SIG-M5 (cell line): Measurements from ENCODE around the gene FAM200C.
"Not testable (repeated sequence)": the region's sequence is repeated elsewhere in the genome, so short reads cannot be mapped to it uniquely, and the experiment has no call there.

Experiments used
- DNase-seq: peaks from one replicate; lab custom pipeline; 2025; lab: John Stamatoyannopoulos, UW

Gene FAM200C

DNA sequence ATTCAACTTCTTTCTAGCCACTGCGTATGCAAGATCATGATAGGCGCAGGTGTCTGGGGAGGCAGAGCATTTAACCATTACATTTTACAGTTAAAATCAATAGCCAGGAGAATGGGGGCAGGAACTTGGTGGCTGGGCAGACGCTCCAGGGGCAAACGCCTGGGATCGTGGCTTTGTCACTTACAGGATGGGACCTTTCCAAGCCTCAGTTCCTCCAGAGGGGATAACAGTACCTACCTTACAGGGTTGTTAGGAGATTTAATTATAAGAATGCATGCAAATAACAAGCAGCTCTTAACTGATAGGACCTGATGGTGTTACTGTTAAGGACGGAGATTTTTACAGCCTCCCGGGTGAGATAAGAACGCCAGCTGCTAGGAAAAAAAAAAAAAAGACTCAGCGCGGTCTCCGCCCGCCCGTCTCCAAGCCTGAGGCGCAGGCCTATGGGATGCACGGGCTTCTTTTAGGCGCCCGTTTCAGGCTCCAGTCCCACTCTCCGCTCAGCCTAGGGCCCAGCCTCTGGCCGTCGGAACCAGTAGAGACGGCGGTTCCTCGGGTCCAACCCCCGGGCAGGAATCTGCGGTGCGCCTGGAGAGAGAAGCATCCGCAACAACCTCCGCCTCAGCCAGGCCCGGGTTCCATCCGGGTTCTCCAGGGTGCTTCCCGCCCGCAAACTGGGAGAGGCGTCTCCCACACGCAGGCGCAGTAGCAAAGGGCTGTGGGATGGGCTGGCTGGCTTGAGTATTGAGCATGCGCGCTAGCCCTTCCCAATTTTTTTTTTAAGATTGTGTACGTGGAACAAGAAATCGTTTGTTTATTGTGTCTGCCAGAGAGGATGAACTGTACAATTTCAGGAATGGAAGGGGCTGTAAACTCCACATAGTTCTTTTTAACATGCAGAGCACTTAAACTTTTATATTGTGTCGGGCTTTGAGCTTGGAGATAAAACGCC lies at the start of gene FAM200C:
Gene FAM200C, minus strand, starts transcription at position 653 of the 952 bp plus-strand sequence. CDS start 4,564 bp downstream, outside the sequence.
- peak; percentile 36 for DNase-seq

DNA sequence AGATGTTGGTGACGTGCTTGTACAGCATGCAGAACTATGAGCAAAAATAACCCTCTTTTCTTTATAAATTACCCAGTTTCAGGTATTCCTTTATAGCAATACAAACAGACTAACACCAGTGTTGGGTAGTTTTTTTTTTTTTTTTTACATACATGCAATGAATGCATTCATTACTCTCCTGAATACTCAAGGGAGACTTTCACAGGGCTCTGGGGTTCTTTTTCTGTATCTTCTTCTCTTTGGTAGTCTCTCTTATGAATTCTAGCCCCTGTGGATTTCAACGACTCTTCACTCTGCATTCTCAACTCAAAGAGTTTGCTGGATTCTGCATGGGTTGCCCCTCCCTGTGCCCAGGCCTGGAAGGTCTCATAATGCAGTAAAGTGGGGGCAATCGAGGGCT lies 49.6 kb upstream of the FAM200C start:
- no peak for DNase-seq

DNA sequence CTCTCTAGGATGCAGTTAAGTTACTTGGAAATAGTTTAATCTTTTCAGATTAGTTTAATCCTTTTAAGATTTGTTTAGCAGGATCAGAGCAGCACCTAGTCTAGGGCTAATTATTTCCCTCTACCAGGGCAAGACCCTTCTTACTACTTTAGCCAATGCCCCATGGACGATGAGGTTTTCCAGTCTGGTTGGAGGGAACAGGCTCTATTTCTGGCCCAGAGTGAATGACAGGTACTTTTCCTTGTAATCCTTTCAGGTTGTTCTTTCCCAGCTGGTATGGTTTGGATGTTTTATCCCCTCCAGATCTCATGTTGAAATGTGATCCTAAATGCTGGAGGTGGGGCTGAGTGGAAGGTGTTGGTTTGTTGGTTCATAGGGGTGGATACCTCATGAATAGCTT lies 49.0 kb upstream of the FAM200C start:
- DNase-seq = no peak

DNA sequence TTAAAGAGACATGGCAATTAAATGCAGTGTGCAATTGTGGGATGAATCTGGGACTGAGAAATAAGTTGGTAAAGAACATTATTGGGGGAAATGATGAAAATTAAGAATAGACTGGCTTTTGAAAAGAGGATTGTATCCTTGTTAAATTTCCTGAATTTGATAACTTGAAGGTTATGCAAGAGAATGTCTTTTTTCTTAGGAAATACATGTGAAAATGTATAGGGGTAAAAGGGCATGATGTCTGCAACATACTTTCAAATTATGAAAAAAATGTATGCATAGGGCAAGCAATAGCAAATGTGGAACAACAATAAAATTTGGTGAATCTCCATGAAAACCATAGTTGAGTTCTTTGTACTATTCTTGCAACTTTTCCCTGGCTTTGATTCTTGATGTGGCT lies 45.9 kb upstream of the FAM200C start:
- DNase-seq = no peak

DNA sequence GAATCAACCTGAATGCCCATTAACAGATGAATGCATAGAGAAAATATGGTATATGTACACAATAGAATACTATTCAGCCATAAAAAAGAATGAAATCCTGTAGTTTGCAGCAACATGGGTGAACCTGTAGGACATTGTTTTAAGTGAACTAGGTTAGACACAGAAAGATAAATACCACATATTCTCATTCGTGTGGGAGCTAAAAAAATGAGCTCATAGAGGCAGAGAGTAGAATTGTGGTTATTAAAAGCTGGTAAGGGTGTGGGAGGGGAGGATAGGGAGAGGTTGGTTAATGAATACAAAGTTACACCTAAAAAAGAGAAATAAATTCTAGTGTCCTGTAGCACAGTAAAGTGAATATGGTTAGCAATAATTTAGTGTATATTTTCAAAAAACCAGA lies 45.3 kb upstream of the FAM200C start:
- no peak for DNase-seq

DNA sequence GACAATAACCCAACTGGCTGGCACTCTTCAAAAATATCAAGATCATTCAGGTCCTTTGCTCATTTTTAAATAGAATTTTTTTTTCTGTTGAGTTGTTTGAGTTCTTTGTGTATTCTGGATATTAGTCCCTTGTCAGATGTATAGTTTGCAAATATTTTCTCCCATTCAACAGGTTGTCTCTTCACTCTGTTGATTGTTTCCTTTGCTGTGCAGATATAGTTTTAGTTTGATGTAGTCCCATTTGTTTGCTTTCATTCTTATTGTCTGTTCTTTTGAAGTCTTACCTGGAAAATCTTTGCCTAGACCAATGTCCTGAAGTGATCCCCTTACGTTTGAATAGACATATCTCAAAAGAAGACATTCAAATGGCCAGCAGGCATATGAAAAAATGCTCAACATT lies 44.6 kb upstream of the FAM200C start:
- DNase-seq = no peak

DNA sequence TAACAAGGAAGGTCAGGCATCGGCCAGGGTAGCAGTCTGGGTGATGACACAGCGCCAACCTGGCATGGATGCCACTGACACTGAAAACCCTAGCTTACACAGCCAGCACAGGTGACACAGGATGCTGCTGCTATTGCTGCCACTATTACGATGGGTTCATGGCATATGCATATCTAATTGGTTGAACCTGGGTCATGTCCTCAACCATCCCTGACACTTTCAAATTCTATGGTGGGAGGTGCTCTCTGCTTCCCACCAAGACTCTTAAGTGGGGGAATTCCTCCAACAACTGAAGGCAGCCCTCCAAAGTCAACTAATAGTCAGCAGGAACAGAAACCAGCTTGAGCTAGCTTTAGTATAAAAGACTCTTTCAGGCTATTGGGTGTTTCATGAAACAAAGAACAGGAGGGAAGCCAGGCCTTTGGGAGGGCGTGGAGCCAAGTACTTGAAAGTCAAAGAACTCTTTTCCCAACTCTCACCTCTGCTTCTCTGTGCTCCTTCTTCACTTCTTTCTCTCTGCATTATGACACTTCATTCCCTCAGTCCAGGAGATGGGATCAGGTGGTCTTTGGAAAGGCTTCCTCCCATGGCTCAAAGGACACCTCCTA lies 43.1 kb upstream of the FAM200C start:
- DNase-seq = no peak

DNA sequence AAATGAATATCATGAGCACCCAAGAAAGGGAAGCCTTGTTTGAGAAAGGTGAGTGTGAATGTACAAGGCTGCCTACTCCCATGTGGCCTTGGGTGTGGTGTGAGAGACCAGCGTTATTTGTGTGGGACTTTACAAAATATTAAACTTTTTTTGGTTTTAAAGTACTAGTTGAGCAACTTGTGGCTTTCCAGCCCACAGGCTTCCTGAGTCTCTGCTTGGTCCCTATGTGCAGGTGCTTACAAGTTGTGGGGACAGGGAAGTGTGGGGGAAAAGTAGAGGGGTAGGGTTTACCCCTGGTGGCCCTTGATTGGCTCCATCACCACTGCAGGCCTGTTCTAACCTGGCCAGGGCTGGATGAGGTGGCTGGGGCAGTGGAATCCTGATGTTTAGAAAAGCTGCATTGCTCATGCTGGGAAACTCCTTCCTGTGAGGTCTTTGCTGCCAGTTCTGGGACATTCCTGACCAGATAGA lies 41.5 kb upstream of the FAM200C start:
- DNase-seq = no peak

DNA sequence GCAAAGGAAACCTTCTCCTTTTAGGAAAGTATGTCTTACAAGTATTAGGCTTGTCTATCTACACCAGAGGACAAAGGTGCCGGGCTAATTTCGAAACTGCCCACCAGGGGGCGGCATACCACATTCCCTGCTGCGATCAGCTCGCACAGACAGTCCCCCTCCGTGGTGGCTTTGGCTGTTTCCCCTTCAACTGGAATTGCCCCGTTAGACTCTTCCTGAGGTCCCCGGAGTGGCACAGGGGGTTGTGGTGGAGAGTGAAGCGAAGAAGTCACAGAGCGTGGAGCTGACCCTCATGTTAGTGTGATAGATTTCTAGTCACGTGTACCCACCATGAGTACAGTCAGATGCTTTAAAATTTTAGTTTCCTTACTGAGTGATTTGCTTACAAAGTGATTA lies 39.3 kb upstream of the FAM200C start:
- DNase-seq = no peak

DNA sequence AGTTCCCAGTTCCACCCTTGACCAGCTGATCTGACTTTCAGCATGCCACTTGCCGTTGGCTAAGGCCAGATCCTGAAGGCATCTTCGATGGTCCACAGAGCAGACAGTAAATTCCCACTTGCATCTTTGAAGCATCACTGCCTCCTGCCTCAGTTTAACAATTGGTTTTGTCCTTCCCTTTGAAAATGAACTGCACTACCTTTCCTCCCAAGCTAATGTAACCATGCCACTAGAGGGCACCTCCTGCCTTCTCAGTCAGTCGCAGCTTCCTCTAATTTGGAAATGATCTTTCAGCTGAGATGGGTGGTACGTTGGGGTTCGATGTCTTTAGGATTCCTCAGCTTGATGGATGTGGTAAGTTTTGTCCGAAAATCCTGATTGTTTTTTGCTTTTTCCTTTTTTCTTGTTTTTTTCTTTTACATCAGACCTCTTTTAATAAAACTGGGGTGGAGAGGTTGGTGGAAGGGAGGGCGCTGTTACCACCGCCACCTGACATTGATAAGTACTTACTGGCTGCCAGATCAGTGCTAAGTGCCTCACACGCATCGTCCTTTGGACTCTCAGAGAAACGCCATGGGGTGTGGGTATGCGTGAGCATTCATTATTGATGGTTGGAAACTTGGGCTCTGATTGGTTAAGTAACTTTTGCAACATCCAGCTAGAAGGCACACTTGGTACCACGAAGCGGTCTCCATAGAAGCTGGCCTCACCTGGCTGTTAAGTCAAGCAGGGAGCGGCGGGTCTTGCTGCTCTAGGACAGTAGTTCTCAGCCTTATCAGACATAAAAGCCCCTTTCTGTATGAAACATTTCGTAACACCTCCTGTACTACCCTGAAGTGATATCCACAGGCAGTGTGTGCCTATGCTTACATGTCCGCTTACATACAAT lies 38.7 kb upstream of the FAM200C start:
- DNase-seq = peak; percentile 14

DNA sequence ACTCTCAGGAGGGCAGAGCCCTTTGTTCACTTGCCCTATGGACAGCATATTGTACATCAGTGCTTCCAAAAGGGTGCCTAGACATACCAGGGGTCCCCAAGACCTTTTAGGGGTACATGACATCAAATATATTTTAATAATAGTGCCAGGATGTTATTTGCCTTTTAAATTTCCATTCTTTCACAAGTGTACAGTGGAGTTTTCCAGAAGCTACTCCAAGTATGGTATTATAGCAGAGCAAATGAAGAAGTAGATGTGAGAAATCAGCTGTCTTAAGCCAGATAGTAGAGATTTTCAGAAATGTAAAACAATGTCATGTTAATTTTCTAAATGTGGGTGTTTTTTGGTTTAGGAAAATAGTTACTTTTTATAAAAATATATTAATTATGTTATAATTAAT lies 37.4 kb upstream of the FAM200C start:
- no peak for DNase-seq

DNA sequence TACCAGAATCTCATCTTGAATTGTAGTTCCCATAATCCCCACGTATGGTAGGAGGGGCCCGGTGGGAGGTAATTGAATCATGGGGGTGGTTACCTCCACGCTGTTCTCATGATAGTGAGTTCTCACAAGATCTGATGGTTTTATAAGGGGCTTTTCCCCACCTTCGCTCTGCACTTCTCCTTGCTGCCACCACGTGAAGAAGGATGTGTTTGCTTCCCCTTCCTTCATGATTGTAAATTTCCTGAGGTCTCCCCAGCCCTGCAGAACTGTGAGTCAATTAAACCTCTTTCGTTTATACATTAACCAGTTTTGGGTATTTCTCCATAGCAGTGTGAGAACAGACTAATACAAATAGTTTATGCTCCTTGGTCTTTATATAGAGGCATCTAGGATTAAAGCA lies 36.8 kb upstream of the FAM200C start:
- DNase-seq = not testable (repeated sequence)

DNA sequence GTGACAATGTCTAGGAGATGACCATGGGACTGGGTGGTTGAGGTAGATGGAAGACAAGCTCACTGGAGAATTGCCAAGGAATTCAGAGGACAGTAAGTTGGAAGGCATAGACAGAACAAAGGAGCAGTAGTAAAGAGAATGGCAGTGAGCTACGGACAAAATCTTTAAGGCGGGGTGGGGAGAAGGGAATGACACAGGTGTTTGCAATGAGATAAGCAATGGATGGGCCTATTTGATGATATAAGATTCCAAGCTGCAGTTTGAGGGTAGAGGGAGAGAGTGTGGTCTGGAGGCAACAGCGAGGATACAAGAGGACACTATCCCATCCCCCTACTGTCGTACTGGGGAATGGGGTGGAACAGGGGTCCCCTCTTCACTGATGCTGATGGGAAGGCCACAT lies 36.2 kb upstream of the FAM200C start:
- no peak for DNase-seq

DNA sequence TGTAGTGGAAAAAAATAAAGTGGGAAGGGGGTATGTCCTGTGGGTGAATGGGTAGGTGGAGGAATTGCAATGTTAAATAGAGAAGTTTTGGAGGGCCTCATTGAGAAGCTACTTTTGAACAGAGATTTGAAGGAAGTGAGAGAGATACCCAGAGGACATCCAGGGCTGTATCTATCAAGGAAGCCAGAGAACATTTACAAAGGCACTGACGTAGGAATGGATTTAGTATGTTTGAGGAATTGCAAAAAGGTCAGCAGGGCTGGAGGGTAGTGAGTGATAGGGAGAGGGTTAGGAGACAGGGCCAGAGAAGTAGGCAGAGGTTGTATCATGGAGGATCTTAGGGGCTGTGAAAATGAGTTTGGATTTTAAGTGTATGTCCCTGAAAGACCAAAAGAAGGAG lies 35.7 kb upstream of the FAM200C start:
- DNase-seq = no peak

DNA sequence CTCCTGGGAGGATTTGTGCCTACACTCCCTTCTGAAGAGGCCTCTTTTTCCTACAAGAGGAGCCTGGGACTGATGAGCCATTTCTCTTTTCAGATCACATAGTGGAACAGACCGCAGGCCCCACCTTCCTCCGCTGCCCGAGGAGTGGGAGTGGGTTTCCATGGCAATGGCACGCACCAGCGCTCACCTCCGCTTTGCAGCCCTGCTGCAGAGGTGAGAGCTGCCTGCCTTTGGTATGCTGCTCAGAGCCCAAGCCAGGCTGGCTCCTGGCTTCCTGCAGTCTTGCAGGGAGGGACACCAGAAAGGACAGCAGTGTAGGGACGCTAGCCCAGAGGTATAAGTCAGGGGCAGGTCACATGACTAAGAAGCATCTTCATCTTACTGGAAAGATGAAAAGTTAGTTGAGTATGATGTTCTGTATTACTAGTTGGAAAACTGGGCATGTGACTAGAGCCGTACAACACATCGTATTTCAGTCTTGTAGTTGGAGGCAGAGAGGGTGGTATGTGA lies 34.2 kb upstream of the FAM200C start:
- DNase-seq = no peak

DNA sequence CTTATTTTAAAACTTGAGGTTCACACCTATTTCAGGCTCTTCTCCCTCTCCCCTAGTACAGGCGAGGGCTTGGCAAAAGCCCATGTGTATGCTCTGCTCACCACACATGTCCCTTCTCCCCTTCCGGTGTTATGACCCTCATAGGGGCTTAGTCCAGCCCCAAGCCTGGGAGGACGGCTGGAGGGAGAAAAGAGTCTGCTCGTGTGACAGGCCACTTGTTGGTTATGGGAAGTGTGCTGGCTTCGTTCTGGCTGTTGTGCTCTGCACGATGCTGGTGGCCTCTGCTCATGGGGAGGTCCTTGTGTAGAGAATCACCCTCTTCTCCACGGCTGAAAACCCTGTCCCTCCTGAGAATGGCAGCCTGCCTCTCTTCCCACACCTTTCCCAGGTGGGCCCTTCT lies 32.9 kb upstream of the FAM200C start:
- no peak for DNase-seq

DNA sequence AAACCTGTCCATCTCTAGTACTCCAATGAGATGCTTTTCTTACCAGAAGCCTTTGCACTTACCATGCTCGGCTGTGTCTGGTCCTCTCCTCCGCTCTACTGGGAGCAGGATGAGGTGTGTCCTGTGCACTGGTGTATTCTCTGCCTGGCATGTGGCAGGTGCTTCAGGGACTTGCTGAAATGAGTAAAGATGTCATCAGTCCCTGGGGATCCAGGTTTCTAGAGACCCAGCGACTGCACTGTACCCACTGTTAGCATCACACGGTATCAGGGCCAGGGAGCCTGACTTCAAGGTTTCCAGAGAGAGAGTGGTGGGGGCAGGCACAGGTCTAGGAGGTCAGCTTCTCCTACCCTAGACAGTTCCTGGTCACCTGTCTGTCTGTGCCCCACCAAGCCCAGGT lies 32.3 kb upstream of the FAM200C start:
- no peak for DNase-seq

DNA sequence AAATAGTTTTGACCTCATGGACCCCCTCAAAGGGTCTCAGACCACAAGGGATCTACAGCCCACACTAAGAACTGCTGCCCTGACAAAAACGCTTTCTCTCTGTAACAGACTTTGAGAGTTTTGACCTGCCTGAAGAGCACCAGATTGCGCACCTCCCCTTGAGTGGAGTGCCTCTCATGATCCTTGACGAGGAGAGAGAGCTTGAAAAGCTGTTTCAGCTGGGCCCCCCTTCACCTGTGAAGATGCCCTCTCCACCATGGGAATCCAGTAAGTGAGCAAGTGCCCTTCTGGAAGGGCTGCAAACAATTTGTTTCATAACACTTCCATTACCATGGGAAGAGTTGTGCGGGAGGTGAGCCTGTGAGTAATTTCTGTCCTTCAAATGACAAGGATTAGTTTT lies 27.8 kb upstream of the FAM200C start:
- DNase-seq = no peak

DNA sequence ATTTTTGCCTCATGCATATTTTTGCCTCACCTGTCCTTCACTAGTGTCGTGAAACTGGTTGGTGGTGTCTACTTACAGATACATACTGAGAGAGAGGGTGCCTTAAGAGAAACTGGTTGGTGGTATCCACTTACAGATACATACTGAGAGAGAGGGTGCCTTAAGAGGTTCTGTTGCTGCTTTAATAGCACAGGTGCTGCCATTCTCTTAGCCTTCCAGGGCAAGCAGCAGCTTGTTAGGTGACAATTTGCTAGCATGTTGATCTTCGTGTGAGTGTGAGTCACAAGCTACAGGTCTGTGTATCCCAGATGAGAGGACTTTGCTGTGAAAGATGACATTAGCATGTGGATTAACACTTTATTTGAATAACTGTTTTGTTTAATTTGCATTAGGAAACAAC lies 23.2 kb upstream of the FAM200C start:
- DNase-seq = no peak

DNA sequence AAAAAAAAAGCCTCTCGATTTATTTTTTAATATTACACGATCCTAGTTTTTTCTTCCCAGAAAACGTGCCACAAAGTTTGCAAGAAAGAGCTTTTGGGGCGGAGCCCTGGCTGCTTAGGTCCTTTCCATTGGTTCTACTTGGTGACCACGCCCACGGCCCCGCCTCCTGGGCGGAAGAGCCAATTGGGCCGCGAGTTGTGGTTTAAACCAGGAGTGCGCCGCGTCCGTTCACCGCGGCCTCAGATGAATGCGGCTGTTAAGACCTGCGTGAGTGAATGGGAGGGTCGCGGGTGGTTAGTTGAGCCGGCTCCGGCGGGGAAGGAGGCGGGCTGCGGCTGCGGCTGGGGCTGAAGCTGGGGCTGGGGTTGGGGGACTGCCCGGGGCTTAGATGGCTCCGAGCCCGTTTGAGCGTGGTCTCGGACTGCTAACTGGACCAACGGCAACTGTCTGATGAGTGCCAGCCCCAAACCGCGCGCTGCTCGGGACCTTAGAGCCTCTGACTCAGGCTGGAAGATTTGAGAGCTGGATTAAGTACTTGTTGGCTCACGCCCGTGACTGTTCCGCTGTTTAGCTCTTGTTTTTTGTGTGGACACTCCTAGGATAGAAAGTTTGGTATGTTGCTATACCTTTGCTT lies 21.9 kb upstream of the FAM200C start, which contains the start of gene PTTG1:
Gene PTTG1, plus strand, starts transcription at position 231 of the 634 bp plus-strand sequence. CDS start 458 bp downstream, outside the sequence.
- peak; percentile 81 for DNase-seq

DNA sequence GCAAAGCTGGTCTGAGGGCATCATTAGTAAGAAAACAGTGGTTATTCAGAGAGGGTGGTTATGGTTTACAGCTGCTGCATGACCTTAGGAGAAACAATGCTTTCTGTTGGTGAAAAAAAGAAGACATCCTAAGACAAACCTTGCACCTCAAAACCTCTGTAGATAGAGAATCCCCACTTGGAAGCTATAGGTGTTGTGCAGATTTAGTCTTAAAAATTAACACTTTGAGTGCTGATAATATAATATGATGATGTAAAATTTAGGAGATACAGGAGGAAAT lies 20.4 kb upstream of the FAM200C start:
- DNase-seq = no peak
